ENCODE data around the gene CCDC137.

The CCDC137 gene

GRCh38 chr17:81715107-81715871 is 48.8 kb downstream of the CCDC137 start:
- DNase-seq (ENCODE audit: low read depth in 2 of 2): no peak

- no peak for DNase-seq (ENCODE audit: low read depth in 2 of 2)
Observed at GRCh38 chr17:81715872-81716673, 49.5 kb downstream of the CCDC137 start.

GRCh38 chr17:81716674-81716996 is 50.1 kb downstream of the CCDC137 start:
- no peak for DNase-seq (ENCODE audit: low read depth in 2 of 2)

- no peak for DNase-seq (ENCODE audit: low read depth in 2 of 2)
Observed at GRCh38 chr17:81717049-81717765, 50.7 kb downstream of the CCDC137 start.

GRCh38 chr17:81717766-81718089 is 51.2 kb downstream of the CCDC137 start:
- DNase-seq (ENCODE audit: low read depth in 2 of 2): no peak

- DNase-seq (ENCODE audit: low read depth in 2 of 2): no peak
Observed at GRCh38 chr17:81719410-81720266, 53.1 kb downstream of the CCDC137 start.

GRCh38 chr17:81720267-81721071 is 53.9 kb downstream of the CCDC137 start:
- DNase-seq (ENCODE audit: low read depth in 2 of 2): no peak

GRCh38 chr17:81722184-81723120 is 55.9 kb downstream of the CCDC137 start:
- no peak for DNase-seq (ENCODE audit: low read depth in 2 of 2)

Measured in fibroblast of skin of left biceps (primary cell).